GM12878 (cell line): Measurements from ENCODE around the gene ANGPTL4. TPM values are rescaled to one million over a fixed set of nuclear protein-coding genes. Genes with fewer than 3 reads are reported as not detected.

Source experiments
- ATAC-seq: fragments of 200-7000 bp; cut with Tn5 transposase; 3 replicates; pipeline ENCODE4 v1.9.1; 2020; ENCODE audit warnings: mild to moderate bottlenecking, moderate library complexity
- BruUV-seq: library from RNA; stranded (reverse); fragments of 400-500 nt; replicated peaks from 2 replicates; lab custom pipeline; 2021; lab: Mats Ljungman, UMichigan
- CTCF ChIA-PET: fragments of 300-600 bp; sonication (Branson Sonifier 250); formaldehyde crosslinking; extraction: SDS; loops from one replicate; lab custom pipeline; 2021; ENCODE audit warnings: inconsistent platforms; lab: Yijun Ruan, JAX
- POLR2A ChIA-PET: fragments of 350-600 bp; formaldehyde crosslinking; extraction: SDS; loops from one replicate; lab custom pipeline; 2021; ENCODE audit warnings: inconsistent platforms; lab: Charles Lee
- RAD21 ChIA-PET: fragments of 300-600 bp; sonication (Branson Sonifier 250); formaldehyde crosslinking; loops from one replicate; lab custom pipeline; 2023; ENCODE audit warnings: antibody characterized with exemption; ENCODE audit not compliant: unreplicated experiment; lab: Charles Lee
- SMC1A ChIA-PET: fragments of 300-600 bp; sonication (Branson Sonifier 250); formaldehyde crosslinking; loops from one replicate; lab custom pipeline; 2023; ENCODE audit not compliant: unreplicated experiment, uncharacterized antibody; lab: Charles Lee
- DNase-seq: peaks from one replicate; pipeline ENCODE4 v3.0.0-alpha.2; 2011; ENCODE audit warnings: low read depth, low spot score
- FAIRE-seq: peaks from 3 replicates; lab custom pipeline; 2011; peaks lifted over from hg19 to GRCh38; lab: Jason Lieb, UNC
- H2AFZ ChIP-seq: 2 replicates; pipeline ENCODE4 v1.6.0; 2011; ENCODE audit warnings: low read depth, low read length, control low read depth; ENCODE audit not compliant: control insufficient read depth
- H3K27ac ChIP-seq: 2 replicates; pipeline ENCODE4 v1.5.1; 2011; ENCODE audit warnings: control low read depth; ENCODE audit not compliant: control insufficient read depth, insufficient read depth
- H3K27me3 ChIP-seq, 2 experiments: replicated peaks in 1 of 2; 2 replicates each; pipeline versions ENCODE4 v1.6.0 to v1.6.1; 2011; ENCODE audit warnings: low read length in 1 of 2; ENCODE audit not compliant: control insufficient read depth in 2 of 2, insufficient read depth in 2 of 2
- H3K36me3 ChIP-seq, 2 experiments: 2 replicates each; pipeline ENCODE4 v1.5.1; 2011; ENCODE audit warnings: low read length in 1 of 2; ENCODE audit not compliant: control insufficient read depth in 2 of 2, insufficient read depth in 2 of 2
- H3K4me1 ChIP-seq: 2 replicates; pipeline ENCODE4 v1.6.1; 2011; ENCODE audit warnings: mild to moderate bottlenecking, low read length, moderate library complexity, mixed read lengths; ENCODE audit not compliant: control insufficient read depth, insufficient read depth
- H3K4me2 ChIP-seq: 2 replicates; pipeline ENCODE4 v1.6.0; 2011; ENCODE audit warnings: control low read depth; ENCODE audit not compliant: control insufficient read depth, insufficient read depth
- H3K4me3 ChIP-seq: fragments of 200-600 bp; sonication (generic); 2 replicates; pipeline ENCODE4 v1.5.1; 2016
- H3K79me2 ChIP-seq: 2 replicates; pipeline ENCODE4 v1.6.0; 2011; ENCODE audit warnings: low read length; ENCODE audit not compliant: control insufficient read depth, insufficient read depth
- H3K9ac ChIP-seq: 2 replicates; pipeline ENCODE4 v1.8.0; 2011; ENCODE audit warnings: low read length, control low read depth, mixed read lengths; ENCODE audit not compliant: control insufficient read depth, insufficient read depth
- H3K9me3 ChIP-seq: replicated peaks from 3 replicates; pipeline ENCODE4 v1.5.1; 2011; ENCODE audit warnings: mild to moderate bottlenecking, low read length; ENCODE audit not compliant: control insufficient read depth, insufficient read depth
- H4K20me1 ChIP-seq: 2 replicates; pipeline ENCODE4 v1.6.0; 2011; ENCODE audit not compliant: control insufficient read depth, insufficient read depth
- CHD1 ChIP-seq: IDR thresholded peaks from 2 replicates; pipeline ENCODE4 v1.6.1; 2012; ENCODE audit warnings: low read depth, low read length, improper control_type of control experiment
- EP300 ChIP-seq, 2 experiments: fragments of 150-350 bp in 1 of 2; IDR thresholded peaks; 2 replicates each; pipeline ENCODE4 v1.6.1; 2011 to 2012; ENCODE audit warnings: low read depth in 2 of 2, low read length in 2 of 2, borderline replicate concordance in 1 of 2, improper control_type of control experiment in 1 of 2, inconsistent platforms in 1 of 2; ENCODE audit not compliant: control insufficient read depth in 1 of 2
- ETV6 ChIP-seq, 2 experiments: fragments of 450-650 bp in 1 of 2; IDR thresholded peaks in 1 of 2; conservative IDR thresholded peaks in 1 of 2; 2 replicates each; pipeline ENCODE4 v1.6.1; 2014; ENCODE audit warnings: antibody characterized with exemption in 1 of 2, borderline replicate concordance in 1 of 2, low read depth in 1 of 2, mild to moderate bottlenecking in 1 of 2, moderate library complexity in 1 of 2
- NR2C1 ChIP-seq: fragments of 450-650 bp; IDR thresholded peaks from 2 replicates; pipeline ENCODE4 v1.6.1; 2017; ENCODE audit warnings: antibody characterized with exemption, mild to moderate bottlenecking, moderate library complexity
- NR2F1 ChIP-seq: fragments of 450-650 bp; conservative IDR thresholded peaks from 2 replicates; pipeline ENCODE4 v1.6.1; 2017; ENCODE audit warnings: mild to moderate bottlenecking
- RAD51 ChIP-seq: fragments of 450-650 bp; IDR thresholded peaks from 2 replicates; pipeline ENCODE4 v1.6.1; 2016; ENCODE audit warnings: moderate library complexity, mild to moderate bottlenecking, inconsistent platforms
- RCOR1 ChIP-seq: conservative IDR thresholded peaks from 2 replicates; pipeline ENCODE4 v1.6.1; 2012; ENCODE audit warnings: low read depth, low read length, improper control_type of control experiment
- SMARCA5 ChIP-seq: fragments of 450-650 bp; IDR thresholded peaks from 2 replicates; pipeline ENCODE4 v1.6.1; 2017; ENCODE audit warnings: mild to moderate bottlenecking
- TAF1 ChIP-seq: IDR thresholded peaks from 2 replicates; pipeline ENCODE4 v1.6.1; 2011; ENCODE audit warnings: mild to moderate bottlenecking, low read depth, low read length, borderline replicate concordance
- USF2 ChIP-seq: IDR thresholded peaks from 2 replicates; pipeline ENCODE4 v1.6.1; 2011; ENCODE audit warnings: low read depth, low read length, improper control_type of control experiment, borderline replicate concordance
- ZNF592 ChIP-seq: fragments of 450-650 bp; IDR thresholded peaks from 2 replicates; pipeline ENCODE4 v1.6.1; 2017; ENCODE audit warnings: mild to moderate bottlenecking, moderate library complexity
- ZNF687 ChIP-seq: fragments of 450-650 bp; IDR thresholded peaks from 2 replicates; pipeline ENCODE4 v1.6.1; 2017; ENCODE audit warnings: mild to moderate bottlenecking, moderate library complexity
- whole genome bisulfite sequencing: methylation state at CpG from one replicate; pipeline ENCODE4 v1.1.6; 2016; ENCODE audit warnings: low lambda C conversion rate; ENCODE audit not compliant: insufficient replicate concordance, insufficient coverage; ENCODE audit errors: missing lambda C conversion rate; 5-methylcytosine and 5-hydroxymethylcytosine counted together
- in situ Hi-C: fragments of 300-500 bp; cut with MboI; formaldehyde crosslinking; loops from 9 replicates; pipeline ENCODE4 v1.14.3; 2018; ENCODE audit warnings: mixed read lengths
- intact Hi-C: fragments of 100-400 bp; cut with micrococcal nuclease; formaldehyde crosslinking; loops from one replicate; pipeline ENCODE4 v1.14.2; 2022; ENCODE audit not compliant: unreplicated experiment
- polyA plus RNA-seq, 11 experiments: library from polyadenylated mRNA; depleted of rRNA in 4 of 11; unstranded in 6 of 11; stranded (reverse) in 5 of 11; fragments of >200 nt; fragmentation: Nextera tagmentation in 4 of 11; fragmentation: Illumina TruSeq in 1 of 11; extraction: Ambion mirVana in 4 of 11; extraction: Trizol in 1 of 11; gene quantifications; 1 replicate in 1 of 11; 2 replicates in 10 of 11; pipeline versions ENCODE4 v1.2.1 to v1.2.3, GENCODE V29; 2011 to 2016; ENCODE audit warnings: inconsistent platforms in 2 of 11, missing spikeins in 2 of 11, low read depth in 1 of 11
- total RNA-seq, 4 experiments: library from RNA; depleted of rRNA in 3 of 4; stranded (reverse); fragments of >200 nt in 3 of 4; fragmentation: Illumina TruSeq in 1 of 4; extraction: Trizol in 1 of 4; gene quantifications; 2 replicates each; pipeline versions ENCODE4 v1.2.1 to v1.2.3, GENCODE V29; 2013 to 2021

ANGPTL4 gene
- total and polyA plus RNA-seq, 10 of the 15 experiments (the other 5 are each of a cell fraction or from before 2014, with no cell fraction given), result 0.45 TPM; not detected in 9

- TF ChIP-seq CHD1, result no peak
- no peak for TF ChIP-seq RCOR1
- TF ChIP-seq NR2C1, result no peak
- no peak for TF ChIP-seq ZNF592
- TF ChIP-seq USF2, result no peak
- TF ChIP-seq, all 136 proteins: peak for 0
Measured at GRCh38 chr19:8401981-8402411, 38.0 kb downstream of the ANGPTL4 start (continued).

- in situ Hi-C loops, result no loop called here
- CTCF ChIA-PET, result no interaction called here
- no peaks in the 10 kb centered on the region for H4K20me1 ChIP-seq
Measured at GRCh38 chr19:8403098-8403819, 39.3 kb downstream of the ANGPTL4 start.

More at GRCh38 chr19:8403098-8403819, 39.3 kb downstream of the ANGPTL4 start:
- Histone ChIP-seq H3K4me3 (no peak overlapping the region), H3K4me1 (no peaks in the 10 kb centered on the region), H3K4me2 (no peak overlapping the region), H3K27ac (no peak overlapping the region), H3K27me3 (no peaks in the 10 kb centered on the region), H3K9ac (no peak overlapping the region), H3K9me3 (no peaks in the 10 kb centered on the region), H2AFZ (no peak overlapping the region), H3K36me3 (peaks cover 3 to 30% of the 10 kb centered on the region in 2 experiments; a peak in 2 of 4 replicates), H3K79me2 (no peaks in the 10 kb centered on the region; the same call in none of the 2 replicates)
- SMC1A ChIA-PET, result interaction anchor here (1.1 kb wide), 1 partner anchor 46 kb away, joined by 3 read pairs; no protein-coding TSS in a partner anchor
- TF ChIP-seq ZNF687 (no peak), SMARCA5 (no peak), RAD51 (no peak), EP300 (IDR thresholded peaks at IDR 0.05; ENCODE audit: borderline replicate concordance in 1 of 2, control insufficient read depth in 1 of 2, low read depth in 2 of 2, low read length in 2 of 2) (no peak), TAF1 (no peak), NR2F1 (no peak), ETV6 (conservative IDR thresholded peaks at IDR 0.05 in 1 of 2, IDR thresholded peaks at IDR 0.05 in 1 of 2; ENCODE audit: borderline replicate concordance in 1 of 2, low read depth in 1 of 2) (no peak)
- intact Hi-C loops, result no loop called here
- POLR2A ChIA-PET, result no interaction called here
- WGBS, result 96% methylated on average over 39 of the region's 44 CpGs
- RAD21 ChIA-PET, result no interaction called here
- ATAC-seq, result no peak
- FAIRE-seq, result no peak
- BruUV-seq, result no TSS peak
- no peak for DNase-seq
